ENCODE results near the gene CAMSAP1.

Gene CAMSAP1

GRCh38 chr9:135827866-135828580 lies 79.3 kb downstream of the CAMSAP1 start:
- DNase-seq = no peak

DNA sequence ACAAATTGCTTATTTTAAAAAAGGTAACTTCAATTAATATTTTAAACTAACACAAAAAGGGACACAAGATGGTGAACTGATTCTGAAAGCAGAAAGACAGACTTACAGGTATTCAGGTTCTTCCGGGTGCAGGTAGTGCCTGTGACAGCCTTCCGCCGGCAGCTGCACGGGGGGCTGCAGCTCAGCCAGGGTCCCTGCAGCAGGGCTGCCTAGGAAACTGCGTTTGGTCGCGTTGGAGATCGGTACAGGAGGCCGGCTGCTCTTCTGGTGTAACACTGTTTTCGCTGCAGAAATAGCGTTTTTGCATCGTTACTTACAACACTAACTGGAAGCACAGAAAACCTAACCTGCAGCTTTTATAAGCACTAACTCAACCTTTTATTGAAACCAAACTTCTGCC lies 80.0 kb downstream of the CAMSAP1 start:
- DNase-seq = no peak

DNA sequence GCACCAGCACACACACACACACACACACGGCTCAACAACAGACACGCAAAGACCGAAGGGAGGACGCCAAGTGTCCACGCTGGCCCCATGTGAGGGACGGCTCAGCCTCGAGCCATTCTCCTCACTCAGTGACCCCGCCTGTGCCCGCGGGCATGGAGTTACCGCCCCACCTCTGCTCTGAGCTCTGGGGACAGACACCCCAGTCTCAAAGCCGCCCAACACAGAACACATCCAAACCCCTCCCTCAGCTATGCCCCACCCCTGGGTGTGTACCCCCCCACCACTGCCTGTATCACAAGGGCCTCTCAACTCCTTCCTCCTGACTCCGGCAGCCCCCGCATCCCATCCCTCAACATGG lies 81.2 kb downstream of the CAMSAP1 start:
- DNase-seq = no peak

GRCh38 chr9:135825435-135826187 lies 81.7 kb downstream of the CAMSAP1 start:
- no peak for DNase-seq

- DNase-seq = no peak
Observed at GRCh38 chr9:135823036-135823435, 84.3 kb downstream of the CAMSAP1 start.

GRCh38 chr9:135822374-135822755 lies 85.0 kb downstream of the CAMSAP1 start:
- no peak for DNase-seq

DNA sequence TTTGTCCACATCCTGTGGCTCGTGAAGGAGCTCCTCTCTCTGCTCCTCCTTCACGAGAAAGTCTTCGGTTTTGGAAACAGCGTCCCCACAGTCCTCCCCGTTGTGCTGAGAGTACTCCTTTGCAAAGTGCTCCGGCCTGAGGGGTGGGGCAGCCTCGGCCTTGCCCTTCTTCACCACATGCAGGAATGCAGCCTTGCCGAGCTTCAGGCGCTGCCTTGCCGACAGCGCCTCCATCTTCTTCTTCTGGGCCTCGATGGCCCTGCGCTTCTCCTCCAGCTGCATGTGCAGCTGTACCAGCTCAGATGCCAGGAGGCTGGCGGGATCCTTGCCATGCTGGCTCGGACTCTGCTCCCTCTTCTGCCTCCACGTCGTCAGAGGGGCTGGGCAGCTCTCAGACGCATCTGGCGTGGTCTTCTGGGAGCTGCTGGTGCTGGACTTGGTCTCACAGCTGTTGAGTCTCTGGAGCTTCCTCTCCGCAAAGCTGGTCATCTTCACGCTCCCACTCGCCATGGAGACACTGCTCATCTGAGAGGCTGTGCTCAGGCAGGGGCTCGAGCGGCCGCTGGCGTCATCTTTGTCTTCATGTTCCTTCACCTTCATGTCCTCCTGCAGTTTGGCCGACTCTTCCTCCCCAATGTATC lies 85.5 kb downstream of the CAMSAP1 start:
- no peak for DNase-seq

- DNase-seq = no peak
Observed at GRCh38 chr9:135821116-135821515, 86.2 kb downstream of the CAMSAP1 start.

- no peak for DNase-seq
Observed at GRCh38 chr9:135820661-135821060, 86.7 kb downstream of the CAMSAP1 start.

DNA sequence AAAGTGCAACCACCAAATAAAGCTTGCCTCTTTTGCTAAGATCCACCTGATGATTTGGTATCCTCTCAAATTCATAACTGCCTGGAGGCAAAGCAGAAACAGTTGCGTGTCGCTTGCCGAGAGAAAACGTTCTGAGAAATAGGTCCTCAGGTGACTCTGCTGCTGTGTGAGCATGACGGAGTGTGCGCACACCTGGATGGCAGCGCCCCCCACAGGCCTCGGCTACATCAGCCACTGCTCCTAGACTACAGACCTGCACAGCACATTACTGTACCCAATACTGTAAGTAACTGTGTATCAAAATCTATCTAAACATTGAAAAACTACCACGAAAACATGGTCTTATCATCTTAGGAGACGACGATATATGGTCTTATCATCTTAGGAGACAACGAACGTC lies 87.4 kb downstream of the CAMSAP1 start:
- DNase-seq = no peak

GRCh38 chr9:135818718-135819475 lies 88.4 kb downstream of the CAMSAP1 start:
- no peak for DNase-seq

DNA sequence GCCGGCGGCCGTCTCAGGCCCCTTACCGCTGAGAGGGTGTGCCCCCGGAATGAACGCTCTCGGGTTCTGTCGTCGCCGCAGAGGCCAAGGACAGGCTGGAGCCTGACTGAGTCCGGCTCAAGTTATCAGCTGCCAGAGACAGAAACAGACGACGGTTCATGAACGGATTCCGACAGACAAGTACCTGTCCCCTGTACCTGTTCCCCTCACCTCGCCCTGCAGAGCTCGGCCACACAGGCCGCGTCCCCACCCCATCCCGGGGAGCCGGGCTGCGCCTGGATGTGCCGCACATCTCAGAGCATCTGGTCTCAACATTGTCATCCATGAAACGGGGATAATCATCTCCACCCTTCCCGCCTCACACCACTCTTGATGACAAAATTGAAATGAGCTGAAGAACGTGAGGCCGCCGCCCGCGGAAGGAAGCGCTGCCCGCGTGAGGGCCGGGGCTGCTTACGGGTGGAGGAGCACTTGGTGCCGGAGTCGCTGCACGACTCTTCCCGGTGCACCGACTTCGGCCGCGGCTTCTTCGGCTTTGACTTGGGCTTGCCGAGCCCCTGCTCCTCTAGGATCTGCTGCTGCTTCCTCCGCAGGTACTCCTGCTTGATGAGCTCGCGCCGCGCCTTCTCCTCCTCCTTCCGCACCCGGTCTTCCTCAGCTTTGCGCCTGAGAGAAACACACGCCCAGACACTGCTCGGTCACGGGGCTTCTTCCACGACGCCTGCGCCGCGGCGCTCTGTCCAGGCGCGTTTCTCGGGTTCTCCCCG lies 89.2 kb downstream of the CAMSAP1 start:
- DNase-seq = no peak

GRCh38 chr9:135816651-135816970 lies 90.7 kb downstream of the CAMSAP1 start:
- no peak for DNase-seq

GRCh38 chr9:135815830-135816650 lies 91.3 kb downstream of the CAMSAP1 start:
- DNase-seq = no peak

GRCh38 chr9:135815413-135815812 lies 91.9 kb downstream of the CAMSAP1 start:
- DNase-seq = no peak

- DNase-seq = no peak
Observed at GRCh38 chr9:135814421-135815095, 92.8 kb downstream of the CAMSAP1 start.

GRCh38 chr9:135813671-135814290 lies 93.6 kb downstream of the CAMSAP1 start:
- DNase-seq = no peak

DNA sequence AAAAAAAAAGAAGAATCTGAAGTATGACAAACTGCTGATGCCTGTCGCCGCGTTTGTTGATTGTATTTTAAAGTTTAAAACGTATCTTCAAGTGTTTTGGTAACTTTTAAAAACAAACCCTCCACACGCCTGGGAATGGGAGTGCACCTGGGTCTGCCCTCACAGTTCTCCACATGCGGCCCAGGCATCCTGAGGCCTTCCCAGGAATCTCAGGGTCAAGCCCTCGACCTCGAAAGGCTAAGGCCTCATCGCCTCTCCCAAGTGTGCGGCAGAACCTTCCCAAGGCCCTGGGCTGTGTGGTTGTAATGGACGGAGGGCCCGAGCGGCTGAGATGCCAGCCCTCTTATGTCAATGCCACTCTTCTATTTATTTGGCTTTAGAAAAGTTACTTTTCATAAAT lies 94.4 kb downstream of the CAMSAP1 start:
- DNase-seq = no peak

GRCh38 chr9:135811801-135812200 lies 95.5 kb downstream of the CAMSAP1 start:
- peak; percentile 35 for DNase-seq

DNA sequence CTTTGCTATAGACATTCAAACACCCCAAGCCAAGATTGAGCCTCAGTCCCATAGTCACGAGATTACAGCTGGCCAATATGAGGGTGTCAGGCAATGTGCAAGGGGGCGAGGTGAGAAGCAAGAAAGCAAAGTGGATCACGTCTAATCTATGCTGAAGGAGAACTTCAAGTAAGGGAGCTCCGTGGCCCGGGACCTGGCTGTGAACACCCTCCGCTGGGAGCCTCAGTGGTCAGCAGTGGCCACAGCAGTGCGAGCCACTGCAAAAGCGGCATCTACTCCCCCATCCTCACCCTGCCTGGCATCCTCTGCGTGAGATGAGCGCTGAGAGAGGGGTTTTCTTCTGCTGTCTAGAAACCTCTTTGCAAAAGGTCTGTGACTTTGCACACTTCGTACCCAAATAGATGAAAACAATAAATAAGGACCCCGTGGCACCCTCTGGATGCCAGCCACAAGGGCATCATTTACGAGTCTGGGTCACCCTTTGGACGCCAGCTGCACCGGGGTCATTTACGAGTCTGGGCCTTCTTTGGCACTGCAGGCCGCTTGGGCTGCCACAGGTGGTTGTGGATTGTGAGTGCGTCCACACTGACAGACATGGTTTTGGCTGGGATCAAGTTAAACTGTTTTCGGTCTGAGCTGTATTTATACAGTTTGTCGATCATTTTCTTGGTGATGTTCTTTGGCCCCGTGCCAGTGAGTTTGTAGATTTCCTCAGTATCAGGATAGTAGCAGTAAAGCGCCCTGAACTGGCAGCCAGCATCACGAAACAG lies 96.4 kb downstream of the CAMSAP1 start:
- DNase-seq = no peak
